ENCODE measurements around the gene PRDM11.

Gene PRDM11

GRCh38 chr11:45158210-45158731 lies 11.8 kb downstream of the PRDM11 start:
- DNase-seq, result no peak

GRCh38 chr11:45158891-45159605 lies 12.6 kb downstream of the PRDM11 start:
- DNase-seq, result no peak

GRCh38 chr11:45159781-45160365 lies 13.4 kb downstream of the PRDM11 start:
- DNase-seq, result no peak

GRCh38 chr11:45161252-45162063 lies 15.0 kb downstream of the PRDM11 start:
- no peak for DNase-seq

DNA sequence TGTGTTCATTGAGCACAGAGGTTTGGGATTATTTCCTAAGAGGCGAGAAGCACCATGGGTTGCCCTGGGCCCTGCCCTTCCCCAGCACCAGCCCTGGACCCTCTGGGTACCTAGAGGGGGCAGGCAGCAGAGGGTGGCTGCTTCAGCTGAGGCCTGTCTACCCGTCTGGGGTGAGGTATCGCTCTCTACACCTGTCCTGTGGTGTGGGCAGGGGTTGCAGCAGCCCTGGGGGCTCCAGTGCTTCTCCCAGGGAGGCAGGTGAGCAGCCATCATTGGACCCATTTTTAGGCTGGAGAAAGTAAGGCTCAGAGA lies 15.6 kb downstream of the PRDM11 start:
- DNase-seq, result no peak

GRCh38 chr11:45162916-45163879 lies 16.8 kb downstream of the PRDM11 start:
- DNase-seq, result no peak

GRCh38 chr11:45163956-45164575 lies 17.6 kb downstream of the PRDM11 start:
- DNase-seq, result no peak

DNA sequence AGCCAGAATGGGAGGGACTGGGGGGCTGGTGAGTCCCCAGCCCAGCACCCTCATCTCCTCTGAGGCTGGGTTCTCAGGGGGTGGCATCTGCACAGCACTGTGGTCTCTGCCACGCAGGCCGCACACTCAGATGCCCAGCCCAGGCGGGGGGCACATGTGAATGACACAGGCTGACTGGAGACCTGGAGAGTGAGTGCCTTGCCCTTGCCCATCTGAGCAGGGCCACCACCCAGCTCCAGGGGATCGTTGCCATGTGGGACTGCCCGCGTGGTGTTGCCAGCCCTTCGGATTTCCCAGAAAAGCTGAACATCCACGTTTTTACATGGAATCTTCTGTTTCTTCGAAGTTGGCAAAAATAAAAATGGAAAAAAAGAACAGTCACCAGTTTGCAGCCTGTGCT lies 18.9 kb downstream of the PRDM11 start:
- DNase-seq, result no peak

DNA sequence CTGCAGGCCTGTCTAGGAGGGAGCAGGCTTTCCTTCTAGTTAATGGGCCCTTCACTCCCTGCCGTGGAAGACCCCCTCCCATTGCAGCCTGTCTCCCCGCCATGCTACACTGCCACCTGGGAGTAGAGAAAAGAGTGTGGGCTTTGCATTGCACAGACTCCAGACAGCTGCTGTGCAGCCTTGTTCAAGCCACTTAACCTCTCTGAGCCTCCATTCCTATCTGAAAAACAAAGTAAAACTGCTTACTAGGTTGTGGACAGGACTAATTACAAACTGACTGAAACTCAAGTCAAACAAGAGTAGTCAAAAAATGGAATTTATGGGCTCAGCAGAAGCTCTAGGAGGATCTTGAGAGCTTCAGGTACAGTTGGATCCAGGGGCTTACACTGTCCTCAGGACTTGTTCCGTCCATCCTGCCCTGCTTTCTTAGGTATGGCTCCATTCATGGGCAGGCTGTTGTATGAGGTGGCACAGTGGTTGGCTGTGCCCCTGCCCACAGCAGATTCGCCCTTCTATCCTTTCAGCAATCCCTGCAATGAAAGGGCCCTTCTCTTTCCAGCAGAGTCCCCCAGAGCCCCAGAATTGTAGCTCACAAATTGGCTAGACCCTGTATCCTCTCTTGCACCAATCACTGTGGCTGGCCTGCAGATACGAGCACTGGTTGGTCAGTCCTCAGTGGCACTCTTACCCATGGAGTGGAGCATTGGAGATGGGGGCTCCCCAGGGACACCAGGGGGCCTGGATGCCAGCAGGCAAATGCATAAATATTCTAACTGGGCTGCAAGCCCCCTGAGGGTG lies 19.6 kb downstream of the PRDM11 start:
- no peak for DNase-seq

DNA sequence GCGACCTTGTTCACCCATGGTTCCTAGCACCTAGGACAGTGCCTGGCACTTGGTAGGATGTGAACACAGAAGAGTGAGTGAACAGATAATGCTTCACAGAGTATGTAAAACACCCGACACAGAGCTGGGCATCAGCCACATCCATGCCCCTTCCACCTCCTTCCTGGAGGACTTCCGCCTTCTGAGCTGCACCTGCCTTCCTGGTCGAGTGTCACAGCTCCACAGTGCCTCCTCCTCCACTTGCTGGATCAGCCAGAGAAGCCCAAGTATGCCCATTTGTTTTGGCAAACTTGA lies 20.1 kb downstream of the PRDM11 start:
- no peak for DNase-seq

- DNase-seq, result no peak
Observed at GRCh38 chr11:45167283-45167682, 20.8 kb downstream of the PRDM11 start.

DNA sequence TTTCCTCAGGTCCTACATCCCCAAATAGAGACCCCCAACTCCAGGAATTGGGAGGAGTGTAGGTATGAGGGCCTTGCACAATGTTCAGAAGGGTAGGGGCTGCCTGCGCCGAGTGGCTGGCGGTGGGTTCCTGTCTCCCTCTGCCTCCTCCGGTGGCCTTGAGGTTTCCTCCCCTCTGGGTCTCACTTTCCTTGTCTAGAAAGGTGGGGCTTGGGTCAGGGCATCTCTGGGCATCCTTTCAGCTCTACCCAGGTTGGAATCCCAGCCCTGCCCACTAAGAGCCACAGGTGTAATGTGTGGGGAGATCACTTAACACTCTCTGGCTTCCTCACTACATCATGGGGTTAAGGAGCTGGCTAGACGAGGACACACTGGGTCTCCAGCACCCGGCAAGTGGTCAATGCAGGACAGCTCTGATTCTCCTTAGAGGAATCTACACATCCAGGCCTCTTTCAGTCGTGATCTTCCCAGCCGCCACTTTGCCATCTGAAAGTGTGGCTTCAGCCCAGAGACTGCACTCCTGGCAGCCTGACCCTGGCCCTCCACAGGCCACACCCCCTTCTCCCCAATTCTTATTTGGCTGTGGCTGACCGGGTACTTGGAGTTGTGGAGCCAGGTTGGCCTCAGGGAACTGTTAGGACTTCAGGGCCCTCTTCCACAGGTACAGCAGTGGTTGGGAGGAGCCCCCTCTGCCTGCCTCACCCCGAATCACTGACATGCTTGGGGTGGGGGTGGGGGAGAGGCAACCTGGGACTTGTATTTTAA lies 22.1 kb downstream of the PRDM11 start:
- no peak for DNase-seq

- no peak for DNase-seq
Observed at GRCh38 chr11:45169310-45170072, 23.1 kb downstream of the PRDM11 start.

DNA sequence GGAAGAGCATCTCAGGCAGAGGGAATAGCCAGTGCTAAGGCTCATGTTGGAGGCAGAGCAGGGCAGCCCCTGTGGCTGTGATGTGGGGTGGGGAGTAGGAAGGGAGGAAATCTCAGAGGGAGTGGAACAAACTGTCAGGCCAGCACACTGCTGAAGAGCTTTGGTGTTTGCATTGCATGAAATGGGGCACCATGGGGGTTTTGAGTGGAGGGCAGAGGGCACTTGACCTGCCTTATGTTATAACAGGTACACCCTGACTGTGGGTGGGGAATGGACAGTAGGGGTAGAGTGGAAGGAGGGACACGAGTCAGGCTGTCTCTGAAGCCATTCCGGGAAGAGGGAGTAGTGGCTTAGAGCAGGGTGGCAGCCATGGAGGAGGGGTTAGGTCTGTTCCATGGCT lies 24.0 kb downstream of the PRDM11 start:
- no peak for DNase-seq

DNA sequence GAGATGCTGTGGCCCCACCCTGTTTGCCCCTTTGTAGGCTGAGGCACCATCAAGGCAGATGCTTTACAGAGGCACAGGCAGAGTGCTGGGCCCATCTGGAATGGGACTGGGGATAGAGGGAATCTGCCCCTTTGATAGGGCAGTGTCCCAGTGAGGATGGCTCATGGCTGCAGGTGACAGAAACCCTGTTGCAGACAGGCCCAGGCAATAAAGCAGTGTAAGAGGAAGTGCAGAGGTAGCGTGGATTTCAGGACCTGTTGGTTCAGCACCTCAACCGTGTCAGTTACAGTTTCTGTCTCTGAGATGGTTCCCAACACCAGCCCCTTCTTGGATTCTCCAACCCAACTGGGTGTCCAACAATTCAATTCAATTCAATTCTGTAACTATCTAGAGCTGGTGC lies 25.1 kb downstream of the PRDM11 start:
- no peak for DNase-seq

GRCh38 chr11:45173064-45173463 lies 26.6 kb downstream of the PRDM11 start:
- DNase-seq, result no peak

DNA sequence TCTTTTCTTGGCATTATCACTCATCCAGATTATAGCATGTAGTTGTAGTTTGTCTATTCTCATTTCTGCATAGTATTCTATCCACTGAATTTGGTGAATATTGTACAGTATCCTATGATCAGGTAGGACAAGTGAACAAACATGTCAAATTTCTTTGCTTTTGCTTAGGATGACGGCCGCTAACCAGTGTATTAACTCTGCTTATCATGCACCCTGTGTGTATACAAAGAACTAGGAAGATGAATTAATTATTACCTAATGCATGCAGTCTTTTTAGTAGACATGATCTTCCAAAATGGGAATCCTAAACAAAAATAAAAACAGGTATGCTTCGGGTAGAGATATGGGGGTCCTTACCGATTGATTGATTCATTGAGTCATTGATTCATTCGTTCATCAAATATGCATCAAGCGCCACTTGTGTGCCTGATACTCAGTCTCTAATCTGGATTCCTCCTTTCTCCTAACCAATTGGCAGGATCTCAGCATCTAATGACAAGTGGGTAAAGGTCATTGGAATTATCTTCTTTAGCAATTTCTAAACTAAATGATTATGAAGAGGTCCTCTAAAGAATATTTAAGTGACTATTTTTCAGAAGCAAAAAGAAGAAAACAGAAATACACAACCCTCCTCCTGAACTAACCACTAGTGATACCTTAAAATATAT lies 27.9 kb downstream of the PRDM11 start:
- no peak for DNase-seq

GRCh38 chr11:45174963-45175362 lies 28.5 kb downstream of the PRDM11 start:
- DNase-seq, result no peak

DNA sequence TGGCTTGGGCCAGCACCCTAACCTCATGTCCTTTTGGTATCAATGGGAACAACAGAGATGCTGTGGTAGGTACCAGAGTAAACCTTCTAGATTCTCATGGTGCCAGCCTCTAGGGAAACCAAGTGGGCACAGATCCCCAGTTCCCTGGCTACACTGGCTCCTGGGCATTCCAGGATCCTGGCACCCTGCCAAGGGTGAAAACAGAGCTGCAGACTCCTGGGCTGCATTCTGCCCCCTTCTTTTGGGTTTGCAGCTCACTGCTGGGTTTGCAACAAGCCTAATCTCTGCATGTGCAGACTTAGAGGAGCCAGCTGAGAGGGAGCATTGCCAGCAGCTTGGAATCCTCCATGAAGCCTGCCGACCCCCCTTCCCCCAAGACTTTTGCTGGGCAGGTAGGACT lies 30.6 kb downstream of the PRDM11 start:
- no peak for DNase-seq

DNA sequence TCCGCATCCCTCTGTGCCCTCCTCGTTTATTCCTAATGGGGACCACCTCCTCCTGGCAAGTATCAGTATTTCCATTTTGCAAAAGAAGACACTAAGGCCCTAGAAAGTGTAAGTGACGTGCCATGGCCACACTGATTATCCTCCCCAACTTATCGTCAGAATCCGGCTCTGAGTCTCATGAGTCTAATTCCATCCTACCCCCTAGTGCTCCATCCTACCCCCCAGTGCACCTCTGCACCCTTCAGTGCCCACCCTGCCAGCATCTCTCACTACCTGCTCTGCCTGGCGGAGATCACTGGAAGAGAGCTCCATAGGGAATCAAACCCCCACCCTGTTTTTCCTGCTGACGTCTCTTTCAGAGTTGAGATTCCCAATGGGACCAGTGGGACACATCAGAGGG lies 31.8 kb downstream of the PRDM11 start:
- no peak for DNase-seq

All from NCI-H146 (cell line).